T-helper 17 cell (primary cell): ENCODE results near the gene ZNF213. TPM values are rescaled to one million over a fixed set of nuclear protein-coding genes. Genes with fewer than 3 reads are reported as not detected.
A peak's percentile ranks its signal among the peaks of the same experiment; 100 is the strongest.

Experiments
- ATAC-seq: fragments of 150-1000 bp; cut with Tn5 transposase; 2 replicates; pipeline ENCODE4 v1.10.0; 2021; ENCODE audit warnings: mild to moderate bottlenecking, moderate library complexity
- DNase-seq, 3 donors: peaks; one replicate each; pipeline versions ENCODE4 v3.0.0 to v3.0.0-alpha.2; 2020 to 2021
- H3K9me3 ChIP-seq: one replicate; pipeline ENCODE4 v1.7.0; 2013; ENCODE audit warnings: low read length, mild to moderate bottlenecking; ENCODE audit not compliant: control insufficient read depth, poor library complexity, severe bottlenecking
- H3K27ac Mint-ChIP-seq: one replicate; pipeline ENCODE4 v1.8.0; 2022; ENCODE audit warnings: mild to moderate bottlenecking, moderate library complexity, mixed read lengths
- H3K27me3 Mint-ChIP-seq: one replicate; pipeline ENCODE4 v1.8.0; 2022; ENCODE audit warnings: mixed read lengths
- H3K36me3 Mint-ChIP-seq: one replicate; pipeline ENCODE4 v1.8.0; 2022; ENCODE audit warnings: low read depth, mixed read lengths
- H3K4me1 Mint-ChIP-seq: one replicate; pipeline ENCODE4 v1.8.0; 2022; ENCODE audit warnings: mild to moderate bottlenecking, mixed read lengths
- H3K4me3 Mint-ChIP-seq: one replicate; pipeline ENCODE4 v1.8.0; 2022; ENCODE audit warnings: mild to moderate bottlenecking, moderate library complexity, mixed read lengths
- total RNA-seq, 4 donors: library from RNA in 2 of 4; stranded (reverse) in 2 of 4; gene quantifications; one replicate each; pipeline ENCODE4 v1.2.3 and lab custom pipeline; 2022 to 2026

Gene ZNF213
- total RNA-seq, 2 donors from 2014 or later = 3.1 to 3.4 TPM

GRCh38 chr16:3143189-3143588 lies 8.4 kb downstream of the ZNF213 start:
- DNase-seq (no peak), ATAC-seq (no peak)
- no peak overlapping the region for H3K4me3 Mint-ChIP-seq
- H3K36me3 Mint-ChIP-seq = peaks cover 10% of the 10 kb centered on the region
- H3K9me3 ChIP-seq = no peaks in the 10 kb centered on the region
- H3K4me1 Mint-ChIP-seq = peaks cover 6% of the 10 kb centered on the region
- no peak overlapping the region for H3K27ac Mint-ChIP-seq
- H3K27me3 Mint-ChIP-seq = no peaks in the 10 kb centered on the region

GRCh38 chr16:3143598-3144320 lies 8.9 kb downstream of the ZNF213 start:
- Mint-ChIP-seq H3K4me3 (no peak overlapping the region), H3K36me3 (peaks cover 10% of the 10 kb centered on the region), H3K4me1 (peaks cover 6% of the 10 kb centered on the region), H3K27me3 (no peaks in the 10 kb centered on the region), H3K27ac (no peak overlapping the region)
- ATAC-seq (no peak), DNase-seq (no peak)
- H3K9me3 ChIP-seq = no peaks in the 10 kb centered on the region

GRCh38 chr16:3144321-3144983 lies 9.6 kb downstream of the ZNF213 start:
- H3K36me3 Mint-ChIP-seq = peaks cover 7% of the 10 kb centered on the region
- no peak overlapping the region for H3K27ac Mint-ChIP-seq
- no peaks in the 10 kb centered on the region for H3K9me3 ChIP-seq
- no peak overlapping the region for H3K4me3 Mint-ChIP-seq
- DNase-seq (no peak), ATAC-seq (no peak)
- peaks cover 4% of the 10 kb centered on the region for H3K4me1 Mint-ChIP-seq
- H3K27me3 Mint-ChIP-seq = no peaks in the 10 kb centered on the region

GRCh38 chr16:3145151-3145550 lies 10.3 kb downstream of the ZNF213 start:
- Mint-ChIP-seq H3K4me3 (peak overlapping the region; percentile 61), H3K27ac (no peak overlapping the region)

GRCh38 chr16:3145660-3146059 lies 10.8 kb downstream of the ZNF213 start:
- DNase-seq (no peak), ATAC-seq (no peak)
- Mint-ChIP-seq H3K4me3 (no peak overlapping the region), H3K4me1 (peaks cover 11% of the 10 kb centered on the region), H3K27ac (no peak overlapping the region), H3K36me3 (peaks cover 7% of the 10 kb centered on the region), H3K27me3 (no peaks in the 10 kb centered on the region)
- no peaks in the 10 kb centered on the region for H3K9me3 ChIP-seq

More at GRCh38 chr16:3145151-3145550, 10.3 kb downstream of the ZNF213 start:
- H3K4me1 Mint-ChIP-seq = peaks cover 10% of the 10 kb centered on the region
- no peaks in the 10 kb centered on the region for H3K27me3 Mint-ChIP-seq
- DNase-seq (no peak), ATAC-seq (no peak)
- H3K9me3 ChIP-seq = no peaks in the 10 kb centered on the region
- H3K36me3 Mint-ChIP-seq = peaks cover 7% of the 10 kb centered on the region

GRCh38 chr16:3147046-3147756 lies 12.4 kb downstream of the ZNF213 start:
- H3K9me3 ChIP-seq = no peaks in the 10 kb centered on the region
- ATAC-seq (no peak), DNase-seq (no peak)
- Mint-ChIP-seq H3K4me1 (peaks cover 16% of the 10 kb centered on the region), H3K27ac (no peak overlapping the region), H3K36me3 (peaks cover 4% of the 10 kb centered on the region), H3K4me3 (no peak overlapping the region), H3K27me3 (no peaks in the 10 kb centered on the region)

GRCh38 chr16:3147757-3148104 lies 12.9 kb downstream of the ZNF213 start:
- H3K36me3 Mint-ChIP-seq = no peaks in the 10 kb centered on the region
- ATAC-seq = no peak
- no peaks in the 10 kb centered on the region for H3K9me3 ChIP-seq
- peaks cover 18% of the 10 kb centered on the region for H3K4me1 Mint-ChIP-seq
- H3K27me3 Mint-ChIP-seq = no peaks in the 10 kb centered on the region
- DNase-seq = no peak
- H3K4me3 Mint-ChIP-seq = no peak overlapping the region
- no peak overlapping the region for H3K27ac Mint-ChIP-seq

GRCh38 chr16:3148256-3149192 lies 13.7 kb downstream of the ZNF213 start:
- H3K27me3 Mint-ChIP-seq = no peaks in the 10 kb centered on the region
- no peaks in the 10 kb centered on the region for H3K36me3 Mint-ChIP-seq
- ATAC-seq (no peak), DNase-seq (no peak)
- H3K9me3 ChIP-seq = no peaks in the 10 kb centered on the region
- H3K27ac Mint-ChIP-seq = peak overlapping the region; percentile 54
- peak overlapping the region; percentile 87 for H3K4me3 Mint-ChIP-seq
- H3K4me1 Mint-ChIP-seq = peaks cover 19% of the 10 kb centered on the region

GRCh38 chr16:3149193-3149530 lies 14.3 kb downstream of the ZNF213 start:
- no peaks in the 10 kb centered on the region for H3K9me3 ChIP-seq
- H3K36me3 Mint-ChIP-seq = no peaks in the 10 kb centered on the region
- H3K4me1 Mint-ChIP-seq = peaks cover 19% of the 10 kb centered on the region
- H3K27ac Mint-ChIP-seq = peak overlapping the region; percentile 54
- no peak for DNase-seq
- ATAC-seq = no peak
- no peaks in the 10 kb centered on the region for H3K27me3 Mint-ChIP-seq
- peak overlapping the region; percentile 87 for H3K4me3 Mint-ChIP-seq

GRCh38 chr16:3149630-3150345 lies 15.0 kb downstream of the ZNF213 start:
- Mint-ChIP-seq H3K27ac (peak overlapping the region; percentile 93), H3K4me1 (peaks cover 19% of the 10 kb centered on the region), H3K4me3 (peak overlapping the region; percentile 87), H3K36me3 (no peaks in the 10 kb centered on the region), H3K27me3 (no peaks in the 10 kb centered on the region)
- DNase-seq (no peak), ATAC-seq (peak; percentile 9)
- no peaks in the 10 kb centered on the region for H3K9me3 ChIP-seq

GRCh38 chr16:3150346-3151218 lies 15.8 kb downstream of the ZNF213 start:
- no peaks in the 10 kb centered on the region for H3K9me3 ChIP-seq
- no peaks in the 10 kb centered on the region for H3K36me3 Mint-ChIP-seq
- H3K4me3 Mint-ChIP-seq = peak overlapping the region; percentile 87
- H3K27ac Mint-ChIP-seq = peak overlapping the region; percentile 93
- H3K27me3 Mint-ChIP-seq = no peaks in the 10 kb centered on the region
- peak; percentile 90 for ATAC-seq
- peak; percentile 91 to 98 (median 93) for DNase-seq
- peaks cover 19% of the 10 kb centered on the region for H3K4me1 Mint-ChIP-seq

- DNase-seq = no peak
- no peaks in the 10 kb centered on the region for H3K27me3 Mint-ChIP-seq
- peak overlapping the region; percentile 87 for H3K4me3 Mint-ChIP-seq
- H3K36me3 Mint-ChIP-seq = no peaks in the 10 kb centered on the region
- peaks cover 19% of the 10 kb centered on the region for H3K4me1 Mint-ChIP-seq
- no peak for ATAC-seq
- H3K9me3 ChIP-seq = no peaks in the 10 kb centered on the region
- H3K27ac Mint-ChIP-seq = peak overlapping the region; percentile 93
These were observed 17.1 kb downstream of the ZNF213 start for GRCh38 chr16:3152027-3152276.
